IMR-90 (cell line): ENCODE measurements around the gene NSL1. TPM values are rescaled to one million over a fixed set of nuclear protein-coding genes. Genes with fewer than 3 reads are reported as not detected.

ENCODE experiments used
- ATAC-seq: fragments of 200-7000 bp; cut with Tn5 transposase; 2 replicates; pipeline ENCODE4 v1.9.1; 2020; ENCODE audit warnings: low read depth, mild to moderate bottlenecking, moderate library complexity
- BruUV-seq: library from RNA; stranded (reverse); fragments of 400-500 nt; replicated peaks from 2 replicates; lab custom pipeline; 2021; lab: Mats Ljungman, UMichigan
- CTCF ChIA-PET: fragments of 300-600 bp; formaldehyde crosslinking; extraction: SDS; loops from one replicate; lab custom pipeline; 2021; ENCODE audit warnings: antibody characterized with exemption; lab: Yijun Ruan, JAX
- POLR2A ChIA-PET: fragments of 300-600 bp; sonication (Branson Sonifier 250); formaldehyde crosslinking; loops from one replicate; lab custom pipeline; 2022; ENCODE audit warnings: antibody characterized with exemption; ENCODE audit not compliant: unreplicated experiment; lab: Charles Lee
- DNase-seq: peaks from one replicate; pipeline ENCODE4 v3.0.0; 2013
- H2AFZ ChIP-seq: replicated peaks from 2 replicates; pipeline ENCODE3; 2013; ENCODE audit warnings: low read length, mild to moderate bottlenecking; ENCODE audit not compliant: poor library complexity
- H2AK5ac ChIP-seq: 2 replicates; pipeline ENCODE4 v1.6.1; 2013; ENCODE audit warnings: low read depth, low read length, inconsistent platforms
- H2AK9ac ChIP-seq: replicated peaks from 2 replicates; pipeline ENCODE3; 2013; ENCODE audit warnings: mild to moderate bottlenecking, low read depth, low read length, moderate library complexity; ENCODE audit not compliant: poor library complexity
- H2BK120ac ChIP-seq: 2 replicates; pipeline ENCODE4 v1.6.1; 2013; ENCODE audit warnings: low read depth, low read length, inconsistent platforms
- H2BK15ac ChIP-seq: 3 replicates; pipeline ENCODE4 v1.6.1; 2013; ENCODE audit warnings: low read depth, low read length, inconsistent platforms
- H2BK20ac ChIP-seq: 2 replicates; pipeline ENCODE4 v1.6.1; 2013; ENCODE audit warnings: low read depth, mild to moderate bottlenecking, inconsistent platforms, low read length, moderate library complexity
- H2BK5ac ChIP-seq: 2 replicates; pipeline ENCODE4 v1.6.1; 2013; ENCODE audit warnings: mild to moderate bottlenecking, low read depth, low read length, inconsistent platforms; ENCODE audit not compliant: poor library complexity, severe bottlenecking
- H3K14ac ChIP-seq: replicated peaks from 2 replicates; pipeline ENCODE4 v1.6.1; 2013; ENCODE audit warnings: low read depth, low read length, inconsistent platforms
- H3K18ac ChIP-seq: 2 replicates; pipeline ENCODE4 v1.6.1; 2013; ENCODE audit warnings: low read depth, low read length, control low read depth
- H3K23ac ChIP-seq: 2 replicates; pipeline ENCODE4 v1.6.1; 2013; ENCODE audit warnings: low read depth, low read length, inconsistent platforms
- H3K27ac ChIP-seq: 2 replicates; pipeline ENCODE4 v1.5.1; 2013; ENCODE audit warnings: mild to moderate bottlenecking, control low read depth, low read length; ENCODE audit not compliant: insufficient read depth
- H3K27me3 ChIP-seq: 2 replicates; pipeline ENCODE4 v1.6.1; 2013; ENCODE audit warnings: low read length; ENCODE audit not compliant: control insufficient read depth, insufficient read depth
- H3K36me3 ChIP-seq: 2 replicates; pipeline ENCODE4 v1.6.1; 2013; ENCODE audit warnings: low read length, mixed read lengths; ENCODE audit not compliant: control insufficient read depth, insufficient read depth
- H3K4ac ChIP-seq: 2 replicates; pipeline ENCODE4 v1.6.1; 2013; ENCODE audit warnings: low read depth, low read length, inconsistent platforms
- H3K4me1 ChIP-seq: 2 replicates; pipeline ENCODE4 v1.6.1; 2013; ENCODE audit warnings: low read length, mixed read lengths; ENCODE audit not compliant: control insufficient read depth, insufficient read depth
- H3K4me2 ChIP-seq: 2 replicates; pipeline ENCODE4 v1.6.1; 2013; ENCODE audit warnings: low read depth, mild to moderate bottlenecking, control low read depth, low read length, moderate library complexity
- H3K4me3 ChIP-seq: 2 replicates; pipeline ENCODE4 v1.5.1; 2013; ENCODE audit warnings: low read depth, mild to moderate bottlenecking, control low read depth, low read length, moderate library complexity; ENCODE audit not compliant: insufficient read depth
- H3K56ac ChIP-seq: 2 replicates; pipeline ENCODE4 v1.6.1; 2013; ENCODE audit warnings: low read length, inconsistent platforms; ENCODE audit not compliant: insufficient read depth; ENCODE audit errors: extremely low read depth
- H3K79me1 ChIP-seq, 2 experiments: 2 replicates each; pipeline ENCODE4 v1.6.1; 2013; ENCODE audit warnings: low read length in 2 of 2, inconsistent platforms in 1 of 2, low read depth in 1 of 2
- H3K9ac ChIP-seq: 2 replicates; pipeline ENCODE4 v1.6.1; 2013; ENCODE audit warnings: low read depth, low read length, control low read depth
- H3K9me1 ChIP-seq: 2 replicates; pipeline ENCODE4 v1.6.1; 2013; ENCODE audit warnings: low read length, inconsistent platforms; ENCODE audit not compliant: insufficient read depth
- H3K9me3 ChIP-seq: 2 replicates; pipeline ENCODE4 v1.6.1; 2013; ENCODE audit warnings: low read length; ENCODE audit not compliant: control insufficient read depth, insufficient read depth
- H4K20me1 ChIP-seq: 2 replicates; pipeline ENCODE4 v1.6.1; 2013; ENCODE audit warnings: low read length, inconsistent platforms; ENCODE audit not compliant: insufficient read depth
- H4K5ac ChIP-seq: 2 replicates; pipeline ENCODE4 v1.6.1; 2013; ENCODE audit warnings: mild to moderate bottlenecking, low read depth, low read length, control low read depth
- H4K8ac ChIP-seq, 2 experiments: 2 replicates each; pipeline ENCODE4 v1.6.1; 2013; ENCODE audit warnings: low read depth in 2 of 2, low read length in 2 of 2, control low read depth in 1 of 2, inconsistent platforms in 1 of 2
- H4K91ac ChIP-seq: 2 replicates; pipeline ENCODE4 v1.6.1; 2013; ENCODE audit warnings: low read depth, low read length, inconsistent platforms; ENCODE audit not compliant: insufficient read depth
- BHLHE40 ChIP-seq: fragments of 150-350 bp; IDR thresholded peaks from 2 replicates; pipeline ENCODE4 v1.6.1; 2016; ENCODE audit warnings: mild to moderate bottlenecking, low read depth, low read length
- CEBPB ChIP-seq: IDR thresholded peaks from 2 replicates; pipeline ENCODE4 v1.6.1; 2012; ENCODE audit warnings: low read depth, low read length, improper control_type of control experiment
- CHD1 ChIP-seq: IDR thresholded peaks from 2 replicates; pipeline ENCODE4 v1.6.1; 2012; ENCODE audit warnings: low read depth, low read length, improper control_type of control experiment
- CTCF ChIP-seq: conservative IDR thresholded peaks from 2 replicates; pipeline ENCODE4 v1.5.1; 2012; ENCODE audit warnings: mild to moderate bottlenecking, low read depth, low read length, improper control_type of control experiment
- ELK1 ChIP-seq: fragments of 150-350 bp; IDR thresholded peaks from 2 replicates; pipeline ENCODE4 v1.6.1; 2016; ENCODE audit warnings: low read depth, mild to moderate bottlenecking, low read length, moderate library complexity, borderline replicate concordance
- FOS ChIP-seq: fragments of 150-350 bp; IDR thresholded peaks from 2 replicates; pipeline ENCODE4 v1.6.1; 2016; ENCODE audit warnings: low read depth, low read length
- MAFK ChIP-seq: IDR thresholded peaks from 2 replicates; pipeline ENCODE4 v1.6.1; 2012; ENCODE audit warnings: low read depth, low read length, improper control_type of control experiment
- MAZ ChIP-seq: IDR thresholded peaks from 2 replicates; pipeline ENCODE4 v1.6.1; 2012; ENCODE audit warnings: low read depth, mild to moderate bottlenecking, low read length, improper control_type of control experiment, moderate library complexity, borderline replicate concordance
- MXI1 ChIP-seq: IDR thresholded peaks from 2 replicates; pipeline ENCODE4 v1.6.1; 2012; ENCODE audit warnings: low read depth, mild to moderate bottlenecking, low read length, moderate library complexity, borderline replicate concordance
- NFE2L2 ChIP-seq: fragments of 150-350 bp; IDR thresholded peaks from 2 replicates; pipeline ENCODE4 v1.6.1; 2016; ENCODE audit warnings: low read depth, mild to moderate bottlenecking, low read length
- POLR2A ChIP-seq: IDR thresholded peaks from 2 replicates; pipeline ENCODE4 v1.6.1; 2012; ENCODE audit warnings: mild to moderate bottlenecking, low read depth, low read length
- RAD21 ChIP-seq: IDR thresholded peaks from 2 replicates; pipeline ENCODE4 v1.6.1; 2012; ENCODE audit warnings: low read length, improper control_type of control experiment
- RCOR1 ChIP-seq: IDR thresholded peaks from 2 replicates; pipeline ENCODE4 v1.6.1; 2012; ENCODE audit warnings: mild to moderate bottlenecking, low read length, improper control_type of control experiment; ENCODE audit not compliant: insufficient replicate concordance
- RFX5 ChIP-seq: IDR thresholded peaks from 2 replicates; pipeline ENCODE4 v1.8.0; 2012; ENCODE audit warnings: low read depth, mild to moderate bottlenecking, low read length, moderate library complexity
- SMC3 ChIP-seq: fragments of 150-350 bp; IDR thresholded peaks from 2 replicates; pipeline ENCODE4 v1.6.1; 2016; ENCODE audit warnings: low read depth, mild to moderate bottlenecking, antibody characterized with exemption, low read length, moderate library complexity
- USF2 ChIP-seq: fragments of 150-350 bp; IDR thresholded peaks from 2 replicates; pipeline ENCODE4 v1.6.1; 2017; ENCODE audit warnings: mild to moderate bottlenecking, antibody characterized with exemption, low read length, low read depth
- WGBS, 2 experiments: methylation state at CpG; one replicate each; pipeline versions ENCODE4 v1.1.5 to v1.1.7; 2013; ENCODE audit warnings: missing lambda C conversion rate in 2 of 2; ENCODE audit not compliant: insufficient read length in 1 of 2; ENCODE audit errors: extremely low coverage in 2 of 2; 5-methylcytosine and 5-hydroxymethylcytosine counted together
- dilution Hi-C: fragments of 300-500 bp; cut with HindIII; formaldehyde crosslinking; loops from one replicate; pipeline ENCODE4 v1.14.3; 2018; ENCODE audit warnings: low sequenced_read_pairs; ENCODE audit not compliant: unreplicated experiment
- in situ Hi-C: fragments of 300-500 bp; cut with MboI; formaldehyde crosslinking; loops from 3 replicates; pipeline ENCODE4 v1.14.3; 2019; ENCODE audit warnings: low sequenced_read_pairs, inconsistent platforms, mixed read lengths
- intact Hi-C: fragments of 100-400 bp; cut with micrococcal nuclease; formaldehyde crosslinking; loops from 2 replicates; pipeline ENCODE4 v1.10.0; 2022
- polyA plus RNA-seq, 3 experiments: library from polyadenylated mRNA; depleted of rRNA; stranded (reverse); fragments of >200 nt; gene quantifications; 2 replicates each; pipeline ENCODE4 v1.2.3, GENCODE V29; 2012; ENCODE audit warnings: low replicate concordance in 1 of 3
- total RNA-seq: library from RNA; depleted of rRNA; stranded (reverse); fragments of >200 nt; gene quantifications from 2 replicates; pipeline ENCODE4 v1.2.3, GENCODE V29; 2012

The NSL1 gene
- total and polyA plus RNA-seq, 2 of the 4 experiments (the other 2 are of a cell fraction) = 19.1 to 42.5 TPM

GRCh38 chr1:212683357-212683722, 108.2 kb downstream of the NSL1 start:
- no peak overlapping the region for H2AK5ac ChIP-seq
- no peak overlapping the region for H4K5ac ChIP-seq
- no peak overlapping the region for H3K23ac ChIP-seq
- no peak overlapping the region for H2BK15ac ChIP-seq
- H3K4ac ChIP-seq = no peak overlapping the region
- no peak overlapping the region for H3K27ac ChIP-seq
- no peak overlapping the region for H3K9ac ChIP-seq
- no TSS peak for BruUV-seq
- no peaks in the 10 kb centered on the region; the same call in 1 of the 2 replicates for H3K27me3 ChIP-seq
- H4K20me1 ChIP-seq = no peaks in the 10 kb centered on the region
- no peak overlapping the region for H4K8ac ChIP-seq
- H3K56ac ChIP-seq = no peak overlapping the region
- ChIA-PET POLR2A (no interaction called here), CTCF (no interaction called here)
- no peak overlapping the region for H3K14ac ChIP-seq
- ATAC-seq = no peak
- dilution Hi-C loops = no loop called here
- WGBS, 2 experiments = no CpG with 5 or more reads among the region's 7 CpGs
- H3K18ac ChIP-seq = no peak overlapping the region
- intact Hi-C loops = no loop called here
- H3K4me2 ChIP-seq = no peak overlapping the region
- TF ChIP-seq RFX5 (no peak), MAFK (no peak), CTCF (no peak), RCOR1 (no peak), RAD21 (no peak), FOS (no peak), NFE2L2 (no peak), BHLHE40 (no peak), MAZ (no peak), CHD1 (no peak), USF2 (no peak), CEBPB (no peak), SMC3 (no peak), ELK1 (no peak), POLR2A (no peak), MXI1 (no peak)
- H4K91ac ChIP-seq = no peak overlapping the region
- H2AFZ ChIP-seq = no peak overlapping the region
- H3K9me3 ChIP-seq = no peaks in the 10 kb centered on the region
- DNase-seq = no peak
- H2AK9ac ChIP-seq = no peak overlapping the region
- no peaks in the 10 kb centered on the region for H3K36me3 ChIP-seq
- H3K79me1 ChIP-seq = no peaks in the 10 kb centered on the region
- H2BK5ac ChIP-seq = no peak overlapping the region
- H3K9me1 ChIP-seq = peaks cover 3% of the 10 kb centered on the region; the same call in 1 of the 2 replicates
- H3K4me1 ChIP-seq = peaks cover 2% of the 10 kb centered on the region; the same call in 1 of the 2 replicates
- H2BK20ac ChIP-seq = no peak overlapping the region
- no peak overlapping the region for H3K4me3 ChIP-seq
- in situ Hi-C loops = no loop called here
- no peak overlapping the region for H2BK120ac ChIP-seq
